Stomach (tissue), 9 donors: Measurements from ENCODE around the gene CXCL8. TPM values are rescaled to one million over a fixed set of nuclear protein-coding genes. Genes with fewer than 3 reads are reported as not detected.

Experiments used
- DNase-seq, 2 donors: peaks; one replicate each; pipeline versions ENCODE4 v3.0.0 to v3.0.0-alpha.2; 2013 to 2019
- H3K27ac ChIP-seq, 5 donors: fragments of 200-600 bp in 4 of 5; sonication (generic) in 4 of 5; one replicate each; pipeline ENCODE4 v1.5.1; 2013 to 2019; ENCODE audit warnings: mild to moderate bottlenecking in 1 of 5, moderate library complexity in 1 of 5
- H3K27me3 ChIP-seq, 3 donors: fragments of 200-600 bp; sonication (generic); one replicate each; pipeline ENCODE4 v1.5.1; 2017 to 2019; ENCODE audit warnings: mixed run types in 1 of 3
- H3K36me3 ChIP-seq, 4 donors: fragments of 200-600 bp; sonication (generic); 1 replicate in 3 of 4; 2 replicates in 1 of 4; pipeline ENCODE4 v1.5.1; 2016 to 2019
- H3K4me1 ChIP-seq, 4 donors: fragments of 200-600 bp; sonication (generic); one replicate each; pipeline ENCODE4 v1.5.1; 2016 to 2019
- H3K4me3 ChIP-seq, 4 donors: fragments of 200-600 bp; sonication (generic) in 3 of 4; one replicate each; pipeline ENCODE4 v1.5.1; 2016 to 2019; ENCODE audit warnings: mild to moderate bottlenecking in 1 of 4
- H3K9me3 ChIP-seq, 4 donors: fragments of 200-600 bp; sonication (generic); one replicate each; pipeline ENCODE4 v1.5.1; 2016 to 2019
- CTCF ChIP-seq, 7 experiments: fragments of 450-650 bp in 4 of 7; fragments of 200-600 bp in 3 of 7; sonication (generic) in 3 of 7; IDR thresholded peaks; one replicate each; pipeline ENCODE4 v1.5.1; 2016 to 2019; ENCODE audit warnings: antibody characterized with exemption in 7 of 7, control low read depth in 2 of 7, mild to moderate bottlenecking in 1 of 7
- EP300 ChIP-seq: sonication (generic); formaldehyde crosslinking; IDR thresholded peaks from one replicate; pipeline ENCODE4 v1.6.1; 2017; ENCODE audit warnings: antibody characterized with exemption
- POLR2A ChIP-seq, 4 donors: fragments of 450-650 bp; IDR thresholded peaks; one replicate each; pipeline ENCODE4 v1.6.1; 2016; ENCODE audit warnings: antibody characterized with exemption in 4 of 4, control low read depth in 2 of 4, mild to moderate bottlenecking in 1 of 4, moderate library complexity in 1 of 4
- POLR2AphosphoS5 ChIP-seq, 3 donors: sonication (generic); formaldehyde crosslinking; IDR thresholded peaks; one replicate each; pipeline ENCODE4 v1.6.1; 2016; ENCODE audit warnings: antibody characterized with exemption in 3 of 3
- WGBS, 5 donors: extraction: QIAGEN DNeasy Blood & Tissue Kit in 3 of 5; methylation state at CpG; one replicate each; pipeline versions ENCODE4 v1.1.5 to v1.1.7; 2013 to 2018; 5-methylcytosine and 5-hydroxymethylcytosine counted together
- intact Hi-C: fragments of 100-400 bp; cut with DNase I; formaldehyde crosslinking; loops from one replicate; pipeline ENCODE4 v1.15.1; 2023; ENCODE audit warnings: low total_unique reads
- polyA plus RNA-seq, 3 donors: library from polyadenylated mRNA; stranded (reverse); fragments of 200-250 nt; gene quantifications; one replicate each; pipeline ENCODE4 v1.2.3, GENCODE V29; 2013
- total RNA-seq, 5 donors: library from RNA; depleted of rRNA; stranded (reverse); fragments of >200 nt; gene quantifications; one replicate each; pipeline versions ENCODE4 v1.1.0 to v1.2.3, GENCODE V29; 2014 to 2016
- donor health status: healthy with polysubstance abuse.
- donor health status: Bipolar disorder and iron deficiency.
- donor health status: healthy.

Gene CXCL8
- total and polyA plus RNA-seq, 8 donors: 3.6 to 163 (median 6.6) TPM; not detected in 2

- DNase-seq: peak; percentile 63 to 76
- no peaks in the 10 kb centered on the region for H3K27me3 ChIP-seq
- no peak overlapping the region for H3K4me3 ChIP-seq
- H3K9me3 ChIP-seq: no peaks in the 10 kb centered on the region
- H3K36me3 ChIP-seq: no peaks in the 10 kb centered on the region
- H3K27ac ChIP-seq: peak overlapping the region; percentile 21 to 84 (median 67)
- whole genome bisulfite sequencing, 5 donors: 22 to 33% (median 27%) methylated on average over 9 of the region's 9 CpGs
- H3K4me1 ChIP-seq: peaks cover 9 to 37% (median 15%) of the 10 kb centered on the region in 4 donors
- intact Hi-C loops: no loop called here
- TF ChIP-seq POLR2A (IDR thresholded peaks at IDR 0.05): no peak
- TF ChIP-seq POLR2AphosphoS5 (IDR thresholded peaks at IDR 0.05): peak; percentile 70 to 90 (median 72)
These were observed 35.9 kb upstream of the CXCL8 start for GRCh38 chr4:73704314-73705055.

GRCh38 chr4:73705056-73705432 is 35.3 kb upstream of the CXCL8 start:
- intact Hi-C loops: no loop called here
- DNase-seq: no peak
- peak overlapping the region in 4 of 5 donors; percentile 64 to 84 (median 74) for H3K27ac ChIP-seq
- no peaks in the 10 kb centered on the region for H3K9me3 ChIP-seq
- TF ChIP-seq CTCF (IDR thresholded peaks at IDR 0.05) (no peak), POLR2A (IDR thresholded peaks at IDR 0.05) (no peak), EP300 (no peak), POLR2AphosphoS5 (IDR thresholded peaks at IDR 0.05) (no peak)
- peaks cover 9 to 37% (median 15%) of the 10 kb centered on the region in 4 donors for H3K4me1 ChIP-seq
- 43 to 73% (median 59%) methylated on average over 1 of the region's 1 CpG for WGBS, 5 donors
- no peaks in the 10 kb centered on the region for H3K27me3 ChIP-seq
- H3K36me3 ChIP-seq: no peaks in the 10 kb centered on the region
- no peak overlapping the region for H3K4me3 ChIP-seq

- Histone ChIP-seq H3K36me3 (no peaks in the 10 kb centered on the region), H3K27ac (peak overlapping the region in 2 of 5 donors; percentile 64 to 82), H3K4me3 (no peak overlapping the region), H3K27me3 (no peaks in the 10 kb centered on the region), H3K4me1 (peaks cover 9 to 37% (median 15%) of the 10 kb centered on the region in 4 donors), H3K9me3 (no peaks in the 10 kb centered on the region)
- intact Hi-C loops: no loop called here
- 83 to 95% (median 89%) methylated on average over 1 of the region's 1 CpG for WGBS, 5 donors
- TF ChIP-seq EP300: no peak
- no peak for TF ChIP-seq POLR2A (IDR thresholded peaks at IDR 0.05)
- TF ChIP-seq POLR2AphosphoS5 (IDR thresholded peaks at IDR 0.05): no peak
- TF ChIP-seq CTCF (IDR thresholded peaks at IDR 0.05): no peak
- no peak for DNase-seq
These were observed 34.6 kb upstream of the CXCL8 start for GRCh38 chr4:73705721-73706120.

- TF ChIP-seq POLR2AphosphoS5 (IDR thresholded peaks at IDR 0.05) (no peak), CTCF (IDR thresholded peaks at IDR 0.05) (no peak), POLR2A (IDR thresholded peaks at IDR 0.05) (no peak), EP300 (no peak)
- no peak overlapping the region for H3K4me3 ChIP-seq
- WGBS, 5 donors: 86 to 97% (median 95%) methylated on average over 2 of the region's 2 CpGs
- no peak for DNase-seq
- intact Hi-C loops: no loop called here
- no peaks in the 10 kb centered on the region for H3K9me3 ChIP-seq
- H3K27ac ChIP-seq: no peak overlapping the region
- H3K36me3 ChIP-seq: no peaks in the 10 kb centered on the region
- peaks cover 9 to 37% (median 15%) of the 10 kb centered on the region in 4 donors for H3K4me1 ChIP-seq
- no peaks in the 10 kb centered on the region for H3K27me3 ChIP-seq
These were observed 33.6 kb upstream of the CXCL8 start for GRCh38 chr4:73706811-73707210.
